H1 (cell line): ENCODE results near the gene PPFIA2. TPM values are rescaled to one million over a fixed set of nuclear protein-coding genes. Genes with fewer than 3 reads are reported as not detected.

ENCODE experiments used
- CTCF ChIA-PET: fragments of 300-600 bp; sonication (Branson Sonifier 250); formaldehyde crosslinking; loops from one replicate; lab custom pipeline; 2021; ENCODE audit not compliant: partially characterized antibody; lab: Charles Lee
- POLR2A ChIA-PET: fragments of 300-600 bp; sonication (Branson Sonifier 250); formaldehyde crosslinking; loops from one replicate; lab custom pipeline; 2021; ENCODE audit warnings: inconsistent platforms; ENCODE audit not compliant: partially characterized antibody; lab: Charles Lee
- DNase-seq, 2 experiments: peaks; one replicate each; pipeline versions ENCODE4 v3.0.0 to v3.0.0-alpha.2; 2010 to 2022; ENCODE audit warnings: low spot score in 2 of 2, low read depth in 1 of 2, mixed read lengths in 1 of 2
- FAIRE-seq: peaks from 2 replicates; lab custom pipeline; 2011; peaks lifted over from hg19 to GRCh38; lab: Jason Lieb, UNC
- H2AFZ ChIP-seq: 2 replicates; pipeline ENCODE4 v1.8.1; 2012; ENCODE audit warnings: low read length, inconsistent platforms
- H2AK5ac ChIP-seq: 2 replicates; pipeline ENCODE4 v1.6.1; 2013; ENCODE audit warnings: low read depth, low read length
- H2BK120ac ChIP-seq: replicated peaks from 2 replicates; pipeline ENCODE3; 2013; ENCODE audit warnings: low read depth, low read length, inconsistent platforms
- H2BK12ac ChIP-seq: 2 replicates; pipeline ENCODE4 v1.6.1; 2013; ENCODE audit warnings: low read depth, low read length
- H2BK15ac ChIP-seq: 2 replicates; pipeline ENCODE4 v1.6.1; 2013; ENCODE audit warnings: low read length
- H2BK20ac ChIP-seq: 2 replicates; pipeline ENCODE4 v1.6.1; 2013; ENCODE audit warnings: low read length
- H2BK5ac ChIP-seq: 2 replicates; pipeline ENCODE4 v1.6.1; 2013; ENCODE audit warnings: low read depth, low read length
- H3K14ac ChIP-seq: 2 replicates; pipeline ENCODE4 v1.6.1; 2013; ENCODE audit warnings: inconsistent platforms; ENCODE audit not compliant: insufficient read length
- H3K18ac ChIP-seq: 2 replicates; pipeline ENCODE4 v1.6.1; 2013; ENCODE audit warnings: low read length; ENCODE audit errors: extremely low read depth
- H3K23ac ChIP-seq: 2 replicates; pipeline ENCODE4 v1.6.1; 2013; ENCODE audit warnings: inconsistent platforms; ENCODE audit not compliant: insufficient read length
- H3K23me2 ChIP-seq: 2 replicates; pipeline ENCODE4 v1.6.1; 2013; ENCODE audit warnings: low read depth, low read length
- H3K27ac ChIP-seq: 2 replicates; pipeline ENCODE4 v1.6.1; 2011; ENCODE audit warnings: low read depth, low read length, inconsistent platforms
- H3K27me3 ChIP-seq, 4 experiments: replicated peaks in 1 of 4; 1 replicate in 1 of 4; 2 replicates in 3 of 4; pipeline versions ENCODE4 v1.6.1 to v1.8.1; 2011 to 2013; ENCODE audit warnings: low read length in 3 of 4, mild to moderate bottlenecking in 3 of 4, inconsistent platforms in 2 of 4, mixed read lengths in 2 of 4, moderate library complexity in 1 of 4; ENCODE audit not compliant: control insufficient read depth in 3 of 4, insufficient read depth in 3 of 4; ENCODE audit errors: extremely low read depth in 1 of 4
- H3K36me3 ChIP-seq, 4 experiments: 2 replicates each; pipeline versions ENCODE4 v1.6.1 to v1.8.1; 2011 to 2013; ENCODE audit warnings: mild to moderate bottlenecking in 4 of 4, low read length in 3 of 4, moderate library complexity in 2 of 4, control low read depth in 1 of 4, inconsistent platforms in 1 of 4; ENCODE audit not compliant: insufficient read depth in 4 of 4, control insufficient read depth in 2 of 4
- H3K4ac ChIP-seq: replicated peaks from 2 replicates; pipeline ENCODE3; 2013; ENCODE audit warnings: low read length, low read depth, mixed read lengths, inconsistent platforms; ENCODE audit not compliant: insufficient read length
- H3K4me1 ChIP-seq, 4 experiments: replicated peaks in 1 of 4; 1 replicate in 1 of 4; 2 replicates in 3 of 4; pipeline versions ENCODE4 v1.6.1 to v1.8.1; 2011 to 2013; ENCODE audit warnings: low read length in 3 of 4, inconsistent platforms in 2 of 4, mixed read lengths in 1 of 4; ENCODE audit not compliant: insufficient read depth in 4 of 4, control insufficient read depth in 3 of 4
- H3K4me2 ChIP-seq, 2 experiments: 2 replicates each; pipeline versions ENCODE4 v1.6.1 to v1.8.1; 2011 to 2013; ENCODE audit warnings: low read depth in 2 of 2, low read length in 2 of 2, control low read depth in 1 of 2, inconsistent platforms in 1 of 2, mild to moderate bottlenecking in 1 of 2; ENCODE audit not compliant: insufficient read depth in 1 of 2
- H3K4me3 ChIP-seq, 4 experiments: fragments of 200-600, 300-600 bp in 1 of 4; sonication (generic), shearing (Covaris generic), sonication (Bioruptor Twin) in 1 of 4; 2 replicates each; pipeline versions ENCODE4 v1.5.1 to v1.8.1; 2011 to 2016; ENCODE audit warnings: low read length in 4 of 4, low read depth in 3 of 4, control low read depth in 2 of 4, inconsistent platforms in 2 of 4, mild to moderate bottlenecking in 2 of 4, mixed read lengths in 1 of 4, moderate library complexity in 1 of 4; ENCODE audit not compliant: insufficient read depth in 2 of 4; ENCODE audit errors: extremely low read depth in 1 of 4
- H3K56ac ChIP-seq: replicated peaks from 2 replicates; pipeline ENCODE3; 2013; ENCODE audit warnings: low read depth, mild to moderate bottlenecking, mixed read lengths, low read length, inconsistent platforms; ENCODE audit not compliant: insufficient read length
- H3K79me1 ChIP-seq: 2 replicates; pipeline ENCODE4 v1.6.1; 2013; ENCODE audit warnings: low read depth, low read length, control low read depth
- H3K79me2 ChIP-seq, 2 experiments: 2 replicates each; pipeline versions ENCODE4 v1.6.1 to v1.8.1; 2012 to 2013; ENCODE audit warnings: low read length in 2 of 2, mild to moderate bottlenecking in 2 of 2, inconsistent platforms in 1 of 2; ENCODE audit not compliant: insufficient read depth in 2 of 2, control insufficient read depth in 1 of 2
- H3K9ac ChIP-seq, 4 experiments: replicated peaks in 1 of 4; 1 replicate in 1 of 4; 2 replicates in 3 of 4; pipeline versions ENCODE4 v1.6.1 to v1.8.1; 2011 to 2013; ENCODE audit warnings: low read depth in 3 of 4, low read length in 3 of 4, control low read depth in 2 of 4, mild to moderate bottlenecking in 2 of 4, moderate library complexity in 2 of 4, inconsistent platforms in 1 of 4; ENCODE audit errors: extremely low read depth in 1 of 4
- H3K9me3 ChIP-seq, 2 experiments: 2 replicates each; pipeline versions ENCODE4 v1.6.1 to v1.8.1; 2012 to 2013; ENCODE audit warnings: mild to moderate bottlenecking in 2 of 2, moderate library complexity in 2 of 2, control low read depth in 1 of 2, inconsistent platforms in 1 of 2, low read depth in 1 of 2, low read length in 1 of 2, mixed read lengths in 1 of 2; ENCODE audit not compliant: insufficient read depth in 2 of 2
- H4K20me1 ChIP-seq, 2 experiments: replicated peaks in 1 of 2; 2 replicates each; pipeline versions ENCODE3 to v1.8.1; 2011 to 2013; ENCODE audit warnings: inconsistent platforms in 2 of 2, low read length in 2 of 2, mild to moderate bottlenecking in 1 of 2; ENCODE audit not compliant: insufficient read depth in 2 of 2, control insufficient read depth in 1 of 2
- H4K5ac ChIP-seq: 2 replicates; pipeline ENCODE4 v1.6.1; 2013; ENCODE audit warnings: low read length, low read depth, mixed read lengths, inconsistent platforms; ENCODE audit not compliant: insufficient read length
- H4K8ac ChIP-seq: 2 replicates; pipeline ENCODE4 v1.8.0; 2013; ENCODE audit warnings: mild to moderate bottlenecking, moderate library complexity, low read length, inconsistent platforms; ENCODE audit not compliant: insufficient read depth; ENCODE audit errors: extremely low read depth
- H4K91ac ChIP-seq: replicated peaks from 2 replicates; pipeline ENCODE3; 2013; ENCODE audit warnings: low read length, mixed read lengths, inconsistent platforms; ENCODE audit not compliant: insufficient read length
- ATF3 ChIP-seq: IDR thresholded peaks from 2 replicates; pipeline ENCODE4 v1.6.1; 2011; ENCODE audit warnings: low read depth, mild to moderate bottlenecking, low read length; ENCODE audit not compliant: insufficient read depth
- BACH1 ChIP-seq: IDR thresholded peaks from 2 replicates; pipeline ENCODE4 v1.6.1; 2012; ENCODE audit warnings: low read length, improper control_type of control experiment
- CHD2 ChIP-seq: IDR thresholded peaks from 2 replicates; pipeline ENCODE4 v1.6.1; 2012; ENCODE audit warnings: low read length, improper control_type of control experiment
- GABPA ChIP-seq: IDR thresholded peaks from 2 replicates; pipeline ENCODE4 v1.6.1; 2011; ENCODE audit warnings: mild to moderate bottlenecking, low read length, moderate library complexity, borderline replicate concordance; ENCODE audit not compliant: insufficient read depth
- GTF2F1 ChIP-seq: IDR thresholded peaks from 2 replicates; pipeline ENCODE4 v1.6.1; 2012; ENCODE audit warnings: low read depth, low read length, improper control_type of control experiment, borderline replicate concordance
- KDM4A ChIP-seq: IDR thresholded peaks from one replicate; pipeline ENCODE4 v1.7.1; 2012; ENCODE audit warnings: low read depth, mild to moderate bottlenecking, moderate library complexity, low read length, inconsistent platforms; ENCODE audit not compliant: severe bottlenecking
- KDM5A ChIP-seq: fragments of 200-600 bp; IDR thresholded peaks from 2 replicates; pipeline ENCODE4 v1.7.1; 2012; ENCODE audit warnings: mild to moderate bottlenecking, low read length, inconsistent platforms, mixed read lengths
- NRF1 ChIP-seq: IDR thresholded peaks from 2 replicates; pipeline ENCODE4 v1.6.1; 2011; ENCODE audit warnings: mild to moderate bottlenecking, low read depth, low read length, improper control_type of control experiment
- RXRA ChIP-seq: IDR thresholded peaks from 2 replicates; pipeline ENCODE4 v1.6.1; 2011; ENCODE audit warnings: low read depth, mild to moderate bottlenecking, low read length, moderate library complexity; ENCODE audit not compliant: insufficient read depth
- SAP30 ChIP-seq: fragments of 300-600 bp; sonication (generic); IDR thresholded peaks from 2 replicates; pipeline ENCODE4 v1.7.1; 2012; ENCODE audit warnings: low read length, moderate library complexity, mild to moderate bottlenecking, inconsistent platforms; ENCODE audit not compliant: insufficient read depth, insufficient replicate concordance
- TBP ChIP-seq: IDR thresholded peaks from 2 replicates; pipeline ENCODE4 v1.6.1; 2011; ENCODE audit warnings: low read depth, low read length, improper control_type of control experiment
- USF2 ChIP-seq: IDR thresholded peaks from 2 replicates; pipeline ENCODE4 v1.6.1; 2011; ENCODE audit warnings: low read length, improper control_type of control experiment
- WGBS, 2 experiments: shearing (Covaris generic) in 1 of 2; methylation state at CpG; one replicate each; pipeline versions ENCODE4 v1.1.6 to v1.1.7; 2013 to 2015; ENCODE audit warnings: low lambda C conversion rate in 2 of 2, mixed read lengths in 2 of 2, inconsistent platforms in 1 of 2, low coverage in 1 of 2, missing lambda C conversion rate in 1 of 2; ENCODE audit not compliant: insufficient replicate concordance in 2 of 2, insufficient coverage in 1 of 2, insufficient read length in 1 of 2; ENCODE audit errors: extremely low coverage in 1 of 2, missing lambda C conversion rate in 1 of 2; 5-methylcytosine and 5-hydroxymethylcytosine counted together
- polyA plus RNA-seq, 7 experiments: library from polyadenylated mRNA; depleted of rRNA in 3 of 7; stranded (reverse) in 5 of 7; unstranded in 2 of 7; fragments of >200 nt in 5 of 7; fragments of 200-250 nt in 2 of 7; gene quantifications; 1 replicate in 5 of 7; 2 replicates in 1 of 7; 4 replicates in 1 of 7; pipeline versions ENCODE4 v1.2.1 to v1.2.3, GENCODE V29; 2011 to 2013; ENCODE audit warnings: missing spikeins in 2 of 7, mixed read lengths in 2 of 7
- total RNA-seq: library from RNA; stranded (reverse); fragmentation: NEBNext Ultra II Directional; extraction: Animal tissue kit (Norgen Biotek cat#: 25700); gene quantifications from 2 replicates; pipeline ENCODE4 v1.2.1, GENCODE V29; 2021

PPFIA2 gene
- total and polyA plus RNA-seq, 2 of the 8 experiments (the other 6 are each of a cell fraction or from before 2014, with no cell fraction given) = 1.2 to 1.8 TPM

- H3K56ac ChIP-seq = no peak overlapping the region
- H2BK12ac ChIP-seq = no peak overlapping the region
- POLR2A ChIA-PET = no interaction called here
- H3K4me2 ChIP-seq = no peak overlapping the region
- no peak overlapping the region for H2AK5ac ChIP-seq
- H3K23ac ChIP-seq = no peak overlapping the region
- FAIRE-seq (no peak), DNase-seq (no peak)
- H2BK5ac ChIP-seq = no peak overlapping the region
- H2BK15ac ChIP-seq = no peak overlapping the region
- WGBS, 2 experiments = 89% methylated on average over 5 of the region's 5 CpGs; no CpG with 5 or more reads in 1 of the 2 experiments
- no peaks in the 10 kb centered on the region for H3K79me1 ChIP-seq
- no peak overlapping the region for H3K27ac ChIP-seq
- H4K20me1 ChIP-seq = no peaks in the 10 kb centered on the region
- no peak overlapping the region for H4K5ac ChIP-seq
- no peak overlapping the region for H2BK20ac ChIP-seq
- no peak overlapping the region for H3K14ac ChIP-seq
- no peak overlapping the region for H3K18ac ChIP-seq
- no peak overlapping the region for H3K9ac ChIP-seq
- H3K27me3 ChIP-seq = no peaks in the 10 kb centered on the region
- H3K4me1 ChIP-seq = no peaks in the 10 kb centered on the region
- TF ChIP-seq GTF2F1 (no peak), SAP30 (no peak), CHD2 (no peak), TBP (no peak), KDM4A (no peak), NRF1 (no peak), GABPA (no peak), BACH1 (no peak), USF2 (no peak), KDM5A (no peak), RXRA (no peak), ATF3 (no peak)
- TF ChIP-seq, all 59 proteins: peak for 0
- no peak overlapping the region for H4K91ac ChIP-seq
- no peak overlapping the region for H3K4me3 ChIP-seq
- H3K9me3 ChIP-seq = no peaks in the 10 kb centered on the region
- H3K36me3 ChIP-seq = no peaks in the 10 kb centered on the region
- H3K4ac ChIP-seq = no peak overlapping the region
- CTCF ChIA-PET = interaction anchor here (1.0 kb wide), 1 partner anchor 841 kb away, joined by 3 read pairs; no protein-coding TSS in a partner anchor
- H3K23me2 ChIP-seq = no peaks in the 10 kb centered on the region
- H4K8ac ChIP-seq = no peak overlapping the region
- no peak overlapping the region for H2AFZ ChIP-seq
- H3K79me2 ChIP-seq = no peaks in the 10 kb centered on the region
- H2BK120ac ChIP-seq = no peak overlapping the region
Observed at GRCh38 chr12:81354327-81354932, 404.7 kb downstream of the PPFIA2 start.
